Endothelial cell (in vitro differentiated cells): Measurements from ENCODE around the gene DIRAS1. TPM values are rescaled to one million over a fixed set of nuclear protein-coding genes. Genes with fewer than 3 reads are reported as not detected.

Source experiments
- DNase-seq: peaks from one replicate; pipeline ENCODE4 v3.0.0; 2021; ENCODE audit warnings: low spot score
- H3K27ac Mint-ChIP-seq: one replicate; pipeline ENCODE4 v1.8.0; 2021; ENCODE audit warnings: mixed read lengths, inconsistent platforms; ENCODE audit not compliant: unreplicated experiment
- H3K27me3 Mint-ChIP-seq: one replicate; pipeline ENCODE4 v1.8.0; 2021; ENCODE audit warnings: mild to moderate bottlenecking, moderate library complexity, mixed read lengths, inconsistent platforms; ENCODE audit not compliant: unreplicated experiment
- H3K36me3 Mint-ChIP-seq: one replicate; pipeline ENCODE4 v1.8.0; 2021; ENCODE audit warnings: mild to moderate bottlenecking, low read depth, mixed read lengths, inconsistent platforms; ENCODE audit not compliant: unreplicated experiment
- H3K4me1 Mint-ChIP-seq: one replicate; pipeline ENCODE4 v1.8.0; 2021; ENCODE audit warnings: mild to moderate bottlenecking, mixed read lengths, inconsistent platforms; ENCODE audit not compliant: unreplicated experiment
- H3K4me3 Mint-ChIP-seq: one replicate; pipeline ENCODE4 v1.8.0; 2021; ENCODE audit warnings: mild to moderate bottlenecking, mixed read lengths, inconsistent platforms; ENCODE audit not compliant: unreplicated experiment
- H3K9me3 Mint-ChIP-seq: one replicate; pipeline ENCODE4 v1.8.0; 2021; ENCODE audit warnings: mixed read lengths, inconsistent platforms; ENCODE audit not compliant: unreplicated experiment
- total RNA-seq: library from RNA; stranded (reverse); fragmentation: NEBNext Ultra II Directional; extraction: Animal tissue kit (Norgen Biotek cat#: 25700); gene quantifications from one replicate; pipeline ENCODE4 v1.2.1, GENCODE V29; 2021; ENCODE audit not compliant: unreplicated experiment
- TF ChIP-seq, protein P1 (sequence below): fragments of 200-600 bp; sonication (generic); IDR thresholded peaks from one replicate; pipeline ENCODE4 v1.5.0; 2021; ENCODE audit warnings: antibody characterized with exemption; ENCODE audit not compliant: unreplicated experiment

The DIRAS1 gene
- total RNA-seq, 1 donor from 2014 or later, result 0.82 TPM

DNA sequence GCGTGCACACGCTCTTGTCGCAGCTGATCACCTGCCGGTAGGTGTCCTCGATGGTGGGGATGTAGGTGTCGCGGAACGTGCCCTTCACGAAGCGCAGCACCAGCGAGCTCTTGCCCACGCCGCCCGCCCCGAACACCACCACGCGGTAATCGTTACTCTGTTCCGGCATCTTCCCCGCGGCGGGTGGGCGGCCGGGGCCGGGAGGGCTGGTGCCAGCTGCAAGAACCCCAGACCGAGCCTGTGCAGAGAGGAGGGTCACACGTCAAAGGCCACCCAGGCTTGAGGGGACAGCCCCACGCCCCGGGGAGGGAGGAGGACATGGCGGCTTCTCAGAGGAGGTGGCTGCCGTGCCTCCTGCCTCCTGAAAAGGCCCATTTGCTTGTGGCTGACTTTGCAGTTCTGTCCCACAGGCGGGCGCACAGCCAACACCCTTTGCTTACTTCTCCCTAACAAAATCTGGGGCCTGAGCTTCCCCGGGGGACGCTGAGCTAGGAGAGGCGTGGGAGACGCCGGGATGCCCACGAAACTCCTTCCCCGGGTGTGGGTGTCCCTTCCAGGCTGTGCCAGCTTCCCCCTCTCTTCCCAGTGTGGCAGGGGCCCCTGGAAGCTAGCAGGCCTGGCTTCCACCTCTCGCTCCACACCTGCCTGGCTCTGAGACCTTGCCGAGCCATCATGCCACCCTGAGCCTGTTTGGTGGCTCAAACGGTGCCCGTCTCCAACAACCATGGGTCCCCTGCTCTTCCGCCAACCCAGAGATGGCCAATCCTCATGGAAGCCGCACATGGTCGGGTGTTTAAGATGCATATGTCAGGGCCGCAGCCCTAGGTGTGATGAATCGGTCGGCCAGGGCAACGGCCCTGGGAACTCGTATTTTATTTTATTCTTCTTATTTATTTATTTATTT lies 3.3 kb downstream of the DIRAS1 start:
- Mint-ChIP-seq H3K27me3 (peaks cover 11% of the 10 kb centered on the region), H3K9me3 (no peaks in the 10 kb centered on the region), H3K27ac (no peak overlapping the region)

DNA sequence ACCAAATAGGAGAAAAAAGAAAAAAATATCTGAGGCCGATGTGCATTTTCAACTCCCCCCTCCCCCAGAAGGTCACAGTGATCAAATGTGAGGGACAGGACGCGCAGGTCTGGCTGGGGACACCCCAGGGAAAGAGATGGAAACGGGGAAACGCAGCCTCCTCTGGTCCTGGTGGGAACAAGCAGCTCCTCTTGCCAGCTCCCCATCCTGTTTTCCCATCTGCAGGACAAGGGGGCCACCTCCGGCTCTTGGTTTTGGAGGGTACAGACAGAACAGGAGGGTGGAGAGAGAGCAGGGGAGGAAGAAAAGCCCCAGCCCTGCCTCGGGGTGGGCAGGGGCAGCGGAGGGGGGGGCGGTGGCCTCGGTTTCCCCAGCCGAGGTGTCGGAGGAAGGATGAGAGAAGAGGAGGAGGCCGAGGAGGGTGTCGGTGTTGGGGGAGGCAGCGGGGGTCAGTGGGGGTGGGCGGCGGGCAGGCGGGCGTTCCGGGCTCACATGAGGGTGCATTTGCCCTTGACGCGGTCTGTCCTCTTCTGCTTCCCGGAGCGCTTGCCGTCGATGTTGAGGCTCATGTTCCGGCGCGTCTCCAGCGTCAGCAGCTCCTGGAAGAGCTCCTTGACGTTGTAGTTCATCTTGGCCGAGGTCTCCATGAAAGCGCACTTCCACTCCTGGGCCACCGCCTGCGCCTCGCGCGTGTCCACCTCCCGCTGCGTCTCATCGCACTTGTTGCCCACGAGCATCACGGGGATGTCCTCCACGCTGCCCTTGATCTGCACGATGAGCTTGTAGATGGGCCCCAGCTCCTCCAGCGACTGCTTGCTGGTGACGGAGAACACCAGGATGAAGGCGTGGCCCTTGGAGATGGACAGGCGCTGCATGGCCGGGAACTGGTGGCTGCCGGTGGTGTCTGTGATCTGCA lies 4.2 kb downstream of the DIRAS1 start:
- Mint-ChIP-seq H3K27me3 (peaks cover 13% of the 10 kb centered on the region), H3K36me3 (peaks cover 8% of the 10 kb centered on the region), H3K9me3 (no peaks in the 10 kb centered on the region), H3K27ac (no peak overlapping the region), H3K4me3 (no peak overlapping the region), H3K4me1 (peaks cover 4% of the 10 kb centered on the region)
- no peak for DNase-seq
- TF ChIP-seq, protein P1, sequence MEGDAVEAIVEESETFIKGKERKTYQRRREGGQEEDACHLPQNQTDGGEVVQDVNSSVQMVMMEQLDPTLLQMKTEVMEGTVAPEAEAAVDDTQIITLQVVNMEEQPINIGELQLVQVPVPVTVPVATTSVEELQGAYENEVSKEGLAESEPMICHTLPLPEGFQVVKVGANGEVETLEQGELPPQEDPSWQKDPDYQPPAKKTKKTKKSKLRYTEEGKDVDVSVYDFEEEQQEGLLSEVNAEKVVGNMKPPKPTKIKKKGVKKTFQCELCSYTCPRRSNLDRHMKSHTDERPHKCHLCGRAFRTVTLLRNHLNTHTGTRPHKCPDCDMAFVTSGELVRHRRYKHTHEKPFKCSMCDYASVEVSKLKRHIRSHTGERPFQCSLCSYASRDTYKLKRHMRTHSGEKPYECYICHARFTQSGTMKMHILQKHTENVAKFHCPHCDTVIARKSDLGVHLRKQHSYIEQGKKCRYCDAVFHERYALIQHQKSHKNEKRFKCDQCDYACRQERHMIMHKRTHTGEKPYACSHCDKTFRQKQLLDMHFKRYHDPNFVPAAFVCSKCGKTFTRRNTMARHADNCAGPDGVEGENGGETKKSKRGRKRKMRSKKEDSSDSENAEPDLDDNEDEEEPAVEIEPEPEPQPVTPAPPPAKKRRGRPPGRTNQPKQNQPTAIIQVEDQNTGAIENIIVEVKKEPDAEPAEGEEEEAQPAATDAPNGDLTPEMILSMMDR, result no peak

More for the DNA sequence above, 3.3 kb downstream of the DIRAS1 start:
- H3K4me1 Mint-ChIP-seq, result peaks cover 5% of the 10 kb centered on the region
- DNase-seq, result no peak
- TF ChIP-seq, protein P1, result no peak
- peak overlapping the region; percentile 34 for H3K4me3 Mint-ChIP-seq
- H3K36me3 Mint-ChIP-seq, result peaks cover 8% of the 10 kb centered on the region

- Mint-ChIP-seq H3K27me3 (peaks cover 8% of the 10 kb centered on the region), H3K36me3 (peaks cover 8% of the 10 kb centered on the region), H3K4me1 (no peaks in the 10 kb centered on the region), H3K27ac (no peak overlapping the region), H3K4me3 (no peak overlapping the region), H3K9me3 (no peaks in the 10 kb centered on the region)
- no peak for DNase-seq
- TF ChIP-seq, protein P1, result no peak
Measured at GRCh38 chr19:2716275-2716650, 4.9 kb downstream of the DIRAS1 start.

- TF ChIP-seq, protein P1, result no peak
- H3K9me3 Mint-ChIP-seq, result no peaks in the 10 kb centered on the region
- peaks cover 8% of the 10 kb centered on the region for H3K27me3 Mint-ChIP-seq
- no peak overlapping the region for H3K27ac Mint-ChIP-seq
- no peak for DNase-seq
- H3K4me1 Mint-ChIP-seq, result no peaks in the 10 kb centered on the region
- no peak overlapping the region for H3K4me3 Mint-ChIP-seq
- H3K36me3 Mint-ChIP-seq, result peaks cover 8% of the 10 kb centered on the region
Measured at GRCh38 chr19:2715470-2716274, 5.5 kb downstream of the DIRAS1 start.
